ENCODE measurements around the gene RAD51B. TPM values are rescaled to one million over a fixed set of nuclear protein-coding genes. Genes with fewer than 3 reads are reported as not detected.
"Not testable (repeated sequence)": the region's sequence is repeated elsewhere in the genome, so short reads cannot be mapped to it uniquely, and the experiment has no call there.

The RAD51B gene
- total RNA-seq, 1 experiment from 2014 or later = 10.8 TPM

GRCh38 chr14:68113343-68113930, 293.9 kb downstream of the RAD51B start:
- CTCF ChIA-PET = no interaction called here
- H2AFZ ChIP-seq (ENCODE audit: low read length) = no peak overlapping the region
- H4K20me1 ChIP-seq (ENCODE audit: low read length) = no peaks in the 10 kb centered on the region
- peaks cover 8% of the 10 kb centered on the region for H3K4me1 ChIP-seq (ENCODE audit: insufficient read depth, low read length)
- H3K9me2 ChIP-seq (replicated peaks; ENCODE audit: low read length) = no peaks in the 10 kb centered on the region
- POLR2A ChIA-PET (ENCODE audit: unreplicated experiment) = no interaction called here
- intact Hi-C loops (cut with micrococcal nuclease) = no loop called here
- no peaks in the 10 kb centered on the region for H3F3A ChIP-seq (ENCODE audit: low read length, unreplicated experiment)
- no peak overlapping the region for H3K4me3 ChIP-seq (ENCODE audit: low read length)
- H3K4me2 ChIP-seq (ENCODE audit: low read length) = no peak overlapping the region
- TF ChIP-seq CTCF (conservative IDR thresholded peaks at IDR 0.05; ENCODE audit: low read depth, low read length) = no peak
- no peak for TF ChIP-seq EZH2 (IDR thresholded peaks at IDR 0.05; ENCODE audit: low read length, unreplicated experiment)
- TF ChIP-seq EZH2phosphoT487 (IDR thresholded peaks at IDR 0.05; ENCODE audit: borderline replicate concordance, low read length) = no peak
- no peak for DNase-seq
- H3K9me3 ChIP-seq (ENCODE audit: low read length) = no peaks in the 10 kb centered on the region
- H3K9ac ChIP-seq (ENCODE audit: low read length) = no peak overlapping the region
- H3K27ac ChIP-seq (ENCODE audit: low read length) = no peak overlapping the region
- H3K79me2 ChIP-seq (ENCODE audit: low read length) = no peaks in the 10 kb centered on the region
- H3K27me3 ChIP-seq (ENCODE audit: low read length) = no peaks in the 10 kb centered on the region
- ATAC-seq = no peak
- no peaks in the 10 kb centered on the region for H3K36me3 ChIP-seq (ENCODE audit: low read depth, low read length)
- no TSS peak for BruUV-seq (replicated peaks)

GRCh38 chr14:68115952-68116351, 296.4 kb downstream of the RAD51B start:
- H2AFZ ChIP-seq (ENCODE audit: low read length); H3K9me2 ChIP-seq (replicated peaks; ENCODE audit: low read length); H3F3A ChIP-seq (ENCODE audit: low read length, unreplicated experiment); H4K20me1 ChIP-seq (ENCODE audit: low read length); H3K27me3 ChIP-seq (ENCODE audit: low read length); intact Hi-C loops (cut with micrococcal nuclease); H3K9ac ChIP-seq (ENCODE audit: low read length); BruUV-seq (replicated peaks); H3K9me3 ChIP-seq (ENCODE audit: low read length); H3K79me2 ChIP-seq (ENCODE audit: low read length); H3K4me2 ChIP-seq (ENCODE audit: low read length); DNase-seq; CTCF ChIA-PET; H3K4me3 ChIP-seq (ENCODE audit: low read length); H3K36me3 ChIP-seq (ENCODE audit: low read depth, low read length); POLR2A ChIA-PET (ENCODE audit: unreplicated experiment); H3K4me1 ChIP-seq (ENCODE audit: insufficient read depth, low read length): not testable (repeated sequence)
- peak; percentile 97 for ATAC-seq
- H3K27ac ChIP-seq (ENCODE audit: low read length) = peak overlapping the region; percentile 15

GRCh38 chr14:68122651-68123050, 303.1 kb downstream of the RAD51B start:
- Histone ChIP-seq H3K4me3 (ENCODE audit: low read length) (no peak overlapping the region), H3K27ac (ENCODE audit: low read length) (no peak overlapping the region), H3K9me2 (replicated peaks; ENCODE audit: low read length) (no peaks in the 10 kb centered on the region), H3K4me2 (ENCODE audit: low read length) (no peak overlapping the region), H3K9ac (ENCODE audit: low read length) (no peak overlapping the region), H3K36me3 (ENCODE audit: low read depth, low read length) (no peaks in the 10 kb centered on the region), H4K20me1 (ENCODE audit: low read length) (no peaks in the 10 kb centered on the region), H3K9me3 (ENCODE audit: low read length) (no peaks in the 10 kb centered on the region), H2AFZ (ENCODE audit: low read length) (no peak overlapping the region), H3F3A (ENCODE audit: low read length, unreplicated experiment) (no peaks in the 10 kb centered on the region), H3K27me3 (ENCODE audit: low read length) (no peaks in the 10 kb centered on the region), H3K79me2 (ENCODE audit: low read length) (no peaks in the 10 kb centered on the region), H3K4me1 (ENCODE audit: insufficient read depth, low read length) (peaks cover 14% of the 10 kb centered on the region)
- ATAC-seq (no peak), DNase-seq (no peak)
- TF ChIP-seq EZH2 (IDR thresholded peaks at IDR 0.05; ENCODE audit: low read length, unreplicated experiment) (no peak), CTCF (conservative IDR thresholded peaks at IDR 0.05; ENCODE audit: low read depth, low read length) (no peak), EZH2phosphoT487 (IDR thresholded peaks at IDR 0.05; ENCODE audit: borderline replicate concordance, low read length) (no peak)
- intact Hi-C loops (cut with micrococcal nuclease) = no loop called here
- CTCF ChIA-PET = no interaction called here
- POLR2A ChIA-PET (ENCODE audit: unreplicated experiment) = interaction anchor here (0.6 kb wide), 1 partner anchor 325 kb away, joined by 9 read pairs; no protein-coding TSS in a partner anchor
- no TSS peak for BruUV-seq (replicated peaks)

Data from PC-3 (cell line).